IMR-90 (cell line): ENCODE results near the gene ASB4. TPM values are rescaled to one million over a fixed set of nuclear protein-coding genes. Genes with fewer than 3 reads are reported as not detected.

Experiments
- ATAC-seq: fragments of 200-7000 bp; cut with Tn5 transposase; 2 replicates; pipeline ENCODE4 v1.9.1; 2020; ENCODE audit warnings: low read depth, mild to moderate bottlenecking, moderate library complexity
- BruUV-seq: library from RNA; stranded (reverse); fragments of 400-500 nt; replicated peaks from 2 replicates; lab custom pipeline; 2021; lab: Mats Ljungman, UMichigan
- CTCF ChIA-PET: fragments of 300-600 bp; formaldehyde crosslinking; extraction: SDS; loops from one replicate; lab custom pipeline; 2021; ENCODE audit warnings: antibody characterized with exemption; lab: Yijun Ruan, JAX
- POLR2A ChIA-PET: fragments of 300-600 bp; sonication (Branson Sonifier 250); formaldehyde crosslinking; loops from one replicate; lab custom pipeline; 2022; ENCODE audit warnings: antibody characterized with exemption; ENCODE audit not compliant: unreplicated experiment; lab: Charles Lee
- DNase-seq: peaks from one replicate; pipeline ENCODE4 v3.0.0; 2013
- H2AFZ ChIP-seq: replicated peaks from 2 replicates; pipeline ENCODE3; 2013; ENCODE audit warnings: low read length, mild to moderate bottlenecking; ENCODE audit not compliant: poor library complexity
- H2AK5ac ChIP-seq: 2 replicates; pipeline ENCODE4 v1.6.1; 2013; ENCODE audit warnings: low read depth, low read length, inconsistent platforms
- H2AK9ac ChIP-seq: replicated peaks from 2 replicates; pipeline ENCODE3; 2013; ENCODE audit warnings: mild to moderate bottlenecking, low read depth, low read length, moderate library complexity; ENCODE audit not compliant: poor library complexity
- H2BK120ac ChIP-seq: 2 replicates; pipeline ENCODE4 v1.6.1; 2013; ENCODE audit warnings: low read depth, low read length, inconsistent platforms
- H2BK15ac ChIP-seq: 3 replicates; pipeline ENCODE4 v1.6.1; 2013; ENCODE audit warnings: low read depth, low read length, inconsistent platforms
- H2BK20ac ChIP-seq: 2 replicates; pipeline ENCODE4 v1.6.1; 2013; ENCODE audit warnings: low read depth, mild to moderate bottlenecking, inconsistent platforms, low read length, moderate library complexity
- H2BK5ac ChIP-seq: 2 replicates; pipeline ENCODE4 v1.6.1; 2013; ENCODE audit warnings: mild to moderate bottlenecking, low read depth, low read length, inconsistent platforms; ENCODE audit not compliant: poor library complexity, severe bottlenecking
- H3K14ac ChIP-seq: replicated peaks from 2 replicates; pipeline ENCODE4 v1.6.1; 2013; ENCODE audit warnings: low read depth, low read length, inconsistent platforms
- H3K18ac ChIP-seq: 2 replicates; pipeline ENCODE4 v1.6.1; 2013; ENCODE audit warnings: low read depth, low read length, control low read depth
- H3K23ac ChIP-seq: 2 replicates; pipeline ENCODE4 v1.6.1; 2013; ENCODE audit warnings: low read depth, low read length, inconsistent platforms
- H3K27ac ChIP-seq: 2 replicates; pipeline ENCODE4 v1.5.1; 2013; ENCODE audit warnings: mild to moderate bottlenecking, control low read depth, low read length; ENCODE audit not compliant: insufficient read depth
- H3K27me3 ChIP-seq: 2 replicates; pipeline ENCODE4 v1.6.1; 2013; ENCODE audit warnings: low read length; ENCODE audit not compliant: control insufficient read depth, insufficient read depth
- H3K36me3 ChIP-seq: 2 replicates; pipeline ENCODE4 v1.6.1; 2013; ENCODE audit warnings: low read length, mixed read lengths; ENCODE audit not compliant: control insufficient read depth, insufficient read depth
- H3K4ac ChIP-seq: 2 replicates; pipeline ENCODE4 v1.6.1; 2013; ENCODE audit warnings: low read depth, low read length, inconsistent platforms
- H3K4me1 ChIP-seq: 2 replicates; pipeline ENCODE4 v1.6.1; 2013; ENCODE audit warnings: low read length, mixed read lengths; ENCODE audit not compliant: control insufficient read depth, insufficient read depth
- H3K4me2 ChIP-seq: 2 replicates; pipeline ENCODE4 v1.6.1; 2013; ENCODE audit warnings: low read depth, mild to moderate bottlenecking, control low read depth, low read length, moderate library complexity
- H3K4me3 ChIP-seq: 2 replicates; pipeline ENCODE4 v1.5.1; 2013; ENCODE audit warnings: low read depth, mild to moderate bottlenecking, control low read depth, low read length, moderate library complexity; ENCODE audit not compliant: insufficient read depth
- H3K56ac ChIP-seq: 2 replicates; pipeline ENCODE4 v1.6.1; 2013; ENCODE audit warnings: low read length, inconsistent platforms; ENCODE audit not compliant: insufficient read depth; ENCODE audit errors: extremely low read depth
- H3K79me1 ChIP-seq, 2 experiments: 2 replicates each; pipeline ENCODE4 v1.6.1; 2013; ENCODE audit warnings: low read length in 2 of 2, inconsistent platforms in 1 of 2, low read depth in 1 of 2
- H3K9ac ChIP-seq: 2 replicates; pipeline ENCODE4 v1.6.1; 2013; ENCODE audit warnings: low read depth, low read length, control low read depth
- H3K9me1 ChIP-seq: 2 replicates; pipeline ENCODE4 v1.6.1; 2013; ENCODE audit warnings: low read length, inconsistent platforms; ENCODE audit not compliant: insufficient read depth
- H3K9me3 ChIP-seq: 2 replicates; pipeline ENCODE4 v1.6.1; 2013; ENCODE audit warnings: low read length; ENCODE audit not compliant: control insufficient read depth, insufficient read depth
- H4K20me1 ChIP-seq: 2 replicates; pipeline ENCODE4 v1.6.1; 2013; ENCODE audit warnings: low read length, inconsistent platforms; ENCODE audit not compliant: insufficient read depth
- H4K5ac ChIP-seq: 2 replicates; pipeline ENCODE4 v1.6.1; 2013; ENCODE audit warnings: mild to moderate bottlenecking, low read depth, low read length, control low read depth
- H4K8ac ChIP-seq, 2 experiments: 2 replicates each; pipeline ENCODE4 v1.6.1; 2013; ENCODE audit warnings: low read depth in 2 of 2, low read length in 2 of 2, control low read depth in 1 of 2, inconsistent platforms in 1 of 2
- H4K91ac ChIP-seq: 2 replicates; pipeline ENCODE4 v1.6.1; 2013; ENCODE audit warnings: low read depth, low read length, inconsistent platforms; ENCODE audit not compliant: insufficient read depth
- NFE2L2 ChIP-seq: fragments of 150-350 bp; IDR thresholded peaks from 2 replicates; pipeline ENCODE4 v1.6.1; 2016; ENCODE audit warnings: low read depth, mild to moderate bottlenecking, low read length
- RFX5 ChIP-seq: IDR thresholded peaks from 2 replicates; pipeline ENCODE4 v1.8.0; 2012; ENCODE audit warnings: low read depth, mild to moderate bottlenecking, low read length, moderate library complexity
- WGBS, 2 experiments: methylation state at CpG; one replicate each; pipeline versions ENCODE4 v1.1.5 to v1.1.7; 2013; ENCODE audit warnings: missing lambda C conversion rate in 2 of 2; ENCODE audit not compliant: insufficient read length in 1 of 2; ENCODE audit errors: extremely low coverage in 2 of 2; 5-methylcytosine and 5-hydroxymethylcytosine counted together
- dilution Hi-C: fragments of 300-500 bp; cut with HindIII; formaldehyde crosslinking; loops from one replicate; pipeline ENCODE4 v1.14.3; 2018; ENCODE audit warnings: low sequenced_read_pairs; ENCODE audit not compliant: unreplicated experiment
- in situ Hi-C: fragments of 300-500 bp; cut with MboI; formaldehyde crosslinking; loops from 3 replicates; pipeline ENCODE4 v1.14.3; 2019; ENCODE audit warnings: low sequenced_read_pairs, inconsistent platforms, mixed read lengths
- intact Hi-C: fragments of 100-400 bp; cut with micrococcal nuclease; formaldehyde crosslinking; loops from 2 replicates; pipeline ENCODE4 v1.10.0; 2022
- polyA plus RNA-seq, 3 experiments: library from polyadenylated mRNA; depleted of rRNA; stranded (reverse); fragments of >200 nt; gene quantifications; 2 replicates each; pipeline ENCODE4 v1.2.3, GENCODE V29; 2012; ENCODE audit warnings: low replicate concordance in 1 of 3
- total RNA-seq: library from RNA; depleted of rRNA; stranded (reverse); fragments of >200 nt; gene quantifications from 2 replicates; pipeline ENCODE4 v1.2.3, GENCODE V29; 2012

ASB4 gene
- total and polyA plus RNA-seq, 2 of the 4 experiments (the other 2 are of a cell fraction), result not detected

- H3K9me1 ChIP-seq, result no peaks in the 10 kb centered on the region
- BruUV-seq, result no TSS peak
- no peak overlapping the region for H2BK20ac ChIP-seq
- TF ChIP-seq RFX5 (no peak), NFE2L2 (no peak)
- H2BK120ac ChIP-seq, result no peak overlapping the region
- no peaks in the 10 kb centered on the region for H3K4me1 ChIP-seq
- H3K4me2 ChIP-seq, result no peak overlapping the region
- H2AK5ac ChIP-seq, result no peak overlapping the region
- no peak overlapping the region for H2BK5ac ChIP-seq
- H3K14ac ChIP-seq, result no peak overlapping the region
- H4K20me1 ChIP-seq, result no peaks in the 10 kb centered on the region
- DNase-seq (no peak), ATAC-seq (no peak)
- no peaks in the 10 kb centered on the region for H3K79me1 ChIP-seq
- H2BK15ac ChIP-seq, result no peak overlapping the region
- no peak overlapping the region for H4K5ac ChIP-seq
- no peak overlapping the region for H3K56ac ChIP-seq
- H3K9me3 ChIP-seq, result no peaks in the 10 kb centered on the region
- dilution Hi-C loops (loop anchor here (25.0 kb wide), 1 partner anchor 169 kb away; no protein-coding TSS in a partner anchor), intact Hi-C loops (no loop called here), in situ Hi-C loops (loop anchor here (10.0 kb wide), 1 partner anchor 177 kb away; no protein-coding TSS in a partner anchor)
- ChIA-PET CTCF (no interaction called here), POLR2A (no interaction called here)
- no peak overlapping the region for H3K4me3 ChIP-seq
- H3K18ac ChIP-seq, result no peak overlapping the region
- H3K9ac ChIP-seq, result no peak overlapping the region
- no peak overlapping the region for H4K8ac ChIP-seq
- H4K91ac ChIP-seq, result no peak overlapping the region
- H3K23ac ChIP-seq, result no peak overlapping the region
- H3K4ac ChIP-seq, result no peak overlapping the region
- no peaks in the 10 kb centered on the region for H3K36me3 ChIP-seq
- H3K27me3 ChIP-seq, result peaks cover 5% of the 10 kb centered on the region
- no CpG with 5 or more reads among the region's 1 CpG for WGBS, 2 experiments
- H2AK9ac ChIP-seq, result no peak overlapping the region
- H2AFZ ChIP-seq, result no peak overlapping the region
- no peak overlapping the region for H3K27ac ChIP-seq
These were observed 32.1 kb downstream of the ASB4 start for GRCh38 chr7:95517870-95518269.
